CD14-positive monocyte (primary cell): ENCODE data around the gene ACSF3. TPM values are rescaled to one million over a fixed set of nuclear protein-coding genes. Genes with fewer than 3 reads are reported as not detected.

ENCODE experiments used
- DNase-seq, 3 donors: peaks; one replicate each; pipeline ENCODE4 v3.0.0-alpha.2; 2011 to 2022
- H2AFZ ChIP-seq: 2 replicates; pipeline ENCODE4 v1.6.0; 2012; ENCODE audit warnings: mild to moderate bottlenecking, low read depth, low read length, inconsistent platforms; ENCODE audit not compliant: insufficient read depth, poor library complexity, severe bottlenecking
- H3K27ac ChIP-seq, 2 donors: 1 replicate in 1 of 2; 2 replicates in 1 of 2; pipeline ENCODE4 v1.5.1; 2012 to 2013; ENCODE audit warnings: low read length in 2 of 2, control low read depth in 1 of 2, inconsistent platforms in 1 of 2, low read depth in 1 of 2, mild to moderate bottlenecking in 1 of 2
- H3K27me3 ChIP-seq, 2 donors: one replicate each; pipeline versions ENCODE4 v1.6.0 to v1.6.1; 2011 to 2013; ENCODE audit warnings: low read length in 2 of 2; ENCODE audit not compliant: control insufficient read depth in 2 of 2, insufficient read depth in 2 of 2
- H3K36me3 ChIP-seq, 2 donors: replicated peaks in 1 of 2; 1 replicate in 1 of 2; 2 replicates in 1 of 2; pipeline versions ENCODE4 v1.5.1 to v1.6.1; 2012 to 2013; ENCODE audit warnings: low read length in 2 of 2, control low read depth in 1 of 2, inconsistent platforms in 1 of 2, mild to moderate bottlenecking in 1 of 2; ENCODE audit not compliant: insufficient read depth in 2 of 2, control insufficient read depth in 1 of 2
- H3K4me1 ChIP-seq, 2 donors: 1 replicate in 1 of 2; 2 replicates in 1 of 2; pipeline versions ENCODE4 v1.5.1 to v1.6.1; 2012 to 2013; ENCODE audit warnings: low read length in 2 of 2, control low read depth in 1 of 2, inconsistent platforms in 1 of 2, mild to moderate bottlenecking in 1 of 2, moderate library complexity in 1 of 2; ENCODE audit not compliant: insufficient read depth in 2 of 2, control insufficient read depth in 1 of 2
- H3K4me2 ChIP-seq: replicated peaks from 2 replicates; pipeline ENCODE3; 2012; ENCODE audit warnings: low read length, moderate library complexity, mild to moderate bottlenecking; ENCODE audit not compliant: poor library complexity, severe bottlenecking; ENCODE audit errors: extremely low read depth
- H3K4me3 ChIP-seq, 3 experiments: fragments of 200-600 bp in 1 of 3; sonication (generic) in 1 of 3; replicated peaks in 1 of 3; 1 replicate in 2 of 3; 2 replicates in 1 of 3; pipeline ENCODE4 v1.5.1; 2011 to 2013; ENCODE audit warnings: low read length in 3 of 3, mild to moderate bottlenecking in 3 of 3, control low read depth in 2 of 3, low read depth in 2 of 3, inconsistent platforms in 1 of 3, moderate library complexity in 1 of 3
- H3K79me2 ChIP-seq: 2 replicates; pipeline ENCODE4 v1.6.0; 2012; ENCODE audit warnings: mild to moderate bottlenecking, control low read depth, inconsistent platforms, low read length, moderate library complexity; ENCODE audit not compliant: insufficient read depth
- H3K9ac ChIP-seq: 2 replicates; pipeline ENCODE4 v1.6.0; 2017; ENCODE audit warnings: low read length, mild to moderate bottlenecking; ENCODE audit not compliant: insufficient read depth, poor library complexity, severe bottlenecking
- H3K9me3 ChIP-seq, 2 donors: replicated peaks in 1 of 2; 1 replicate in 1 of 2; 2 replicates in 1 of 2; pipeline versions ENCODE4 v1.5.1 to v1.6.1; 2012 to 2013; ENCODE audit warnings: low read length in 2 of 2, control low read depth in 1 of 2; ENCODE audit not compliant: control insufficient read depth in 1 of 2, insufficient read depth in 1 of 2
- H4K20me1 ChIP-seq: 2 replicates; pipeline ENCODE4 v1.6.0; 2012; ENCODE audit warnings: mild to moderate bottlenecking, low read length, control low read depth, moderate library complexity; ENCODE audit not compliant: insufficient read depth
- H3K27ac Mint-ChIP-seq, 7 donors: one replicate each; pipeline ENCODE4 v1.8.0; 2020; ENCODE audit warnings: mild to moderate bottlenecking in 7 of 7, mixed read lengths in 7 of 7, moderate library complexity in 6 of 7, inconsistent platforms in 2 of 7
- H3K27me3 Mint-ChIP-seq, 3 donors: one replicate each; pipeline ENCODE4 v1.8.0; 2021 to 2022; ENCODE audit warnings: low read depth in 3 of 3, mild to moderate bottlenecking in 3 of 3, mixed read lengths in 3 of 3, moderate library complexity in 3 of 3, inconsistent platforms in 1 of 3
- H3K36me3 Mint-ChIP-seq, 2 donors: one replicate each; pipeline ENCODE4 v1.8.0; 2020; ENCODE audit warnings: mixed read lengths in 2 of 2, inconsistent platforms in 1 of 2, mild to moderate bottlenecking in 1 of 2
- H3K4me1 Mint-ChIP-seq: one replicate; pipeline ENCODE4 v1.8.0; 2020; ENCODE audit warnings: mild to moderate bottlenecking, mixed read lengths
- H3K4me3 Mint-ChIP-seq, 2 donors: one replicate each; pipeline ENCODE4 v1.8.0; 2020; ENCODE audit warnings: mild to moderate bottlenecking in 2 of 2, mixed read lengths in 2 of 2, moderate library complexity in 1 of 2
- H3K9me3 Mint-ChIP-seq, 7 donors: one replicate each; pipeline ENCODE4 v1.8.0; 2020 to 2022; ENCODE audit warnings: mixed read lengths in 7 of 7, mild to moderate bottlenecking in 6 of 7, moderate library complexity in 6 of 7, inconsistent platforms in 2 of 7
- WGBS: methylation state at CpG from one replicate; pipeline ENCODE4 v1.1.5; 2013; ENCODE audit warnings: missing lambda C conversion rate; ENCODE audit not compliant: insufficient coverage; 5-methylcytosine and 5-hydroxymethylcytosine counted together
- intact Hi-C, 2 donors: fragments of 100-400 bp; cut with micrococcal nuclease; formaldehyde crosslinking; loops; one replicate each; pipeline versions ENCODE4 v1.15.0 to v1.15.1; 2023
- polyA plus RNA-seq, 3 donors: library from polyadenylated mRNA; depleted of rRNA in 1 of 3; unstranded in 2 of 3; stranded (reverse) in 1 of 3; fragments of 300-500 nt in 2 of 3; fragments of >200 nt in 1 of 3; fragmentation: Illumina TruSeq in 2 of 3; gene quantifications; 1 replicate in 2 of 3; 2 replicates in 1 of 3; pipeline ENCODE4 v1.2.3, GENCODE V29; 2012 to 2021
- TF ChIP-seq, protein P1 (sequence below): fragments of 200-600 bp; IDR thresholded peaks from one replicate; pipeline ENCODE4 v1.8.0; 2022; ENCODE audit warnings: antibody characterized with exemption, mild to moderate bottlenecking

Gene ACSF3
- polyA plus RNA-seq, 3 donors = 23.5 to 26.7 (median 26.4) TPM

DNA sequence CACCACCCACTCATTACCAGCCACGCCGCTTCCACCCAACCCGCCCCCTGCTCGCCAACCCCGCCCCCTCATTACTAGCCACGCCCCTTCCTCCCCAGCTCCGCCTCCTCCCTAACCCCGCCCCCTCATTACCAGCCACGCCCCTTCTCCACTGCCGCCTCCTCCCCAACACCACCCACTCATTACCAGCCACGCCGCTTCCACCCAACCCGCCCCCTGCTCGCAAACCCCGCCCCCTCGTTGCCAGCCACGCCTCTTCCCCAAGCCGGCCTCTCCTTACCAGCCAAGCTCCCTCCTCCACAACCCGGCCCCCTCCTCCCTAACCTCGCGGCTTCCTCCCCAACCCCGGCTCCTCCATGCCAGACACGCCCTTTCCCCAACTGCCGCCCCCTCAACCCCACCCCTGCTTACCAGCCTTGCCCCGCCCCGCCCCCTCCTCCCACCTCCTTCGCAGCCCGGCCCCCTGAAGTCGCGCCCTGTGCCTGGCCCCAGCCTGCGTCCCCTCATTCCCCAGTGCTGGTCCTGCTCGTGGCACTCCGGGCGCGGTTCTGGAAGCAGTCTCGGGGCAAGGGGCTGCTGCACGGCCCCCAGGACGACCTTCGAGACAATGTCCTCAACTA is 99.4 kb downstream of the ACSF3 start:
- no peaks in the 10 kb centered on the region for H3K36me3 Mint-ChIP-seq
- DNase-seq = peak in 2 of 3 donors; percentile 26 to 54
- Histone ChIP-seq H3K9ac (no peak overlapping the region), H3K9me3 (no peaks in the 10 kb centered on the region), H3K27me3 (peaks cover 0 to 16% of the 10 kb centered on the region in 2 donors), H2AFZ (no peak overlapping the region), H4K20me1 (no peaks in the 10 kb centered on the region), H3K27ac (no peak overlapping the region), H3K79me2 (no peaks in the 10 kb centered on the region), H3K4me1 (peaks cover 5 to 8% of the 10 kb centered on the region in 2 donors), H3K4me3 (no peak overlapping the region), H3K4me2 (peak overlapping the region; percentile 47), H3K36me3 (no peaks in the 10 kb centered on the region)
- intact Hi-C loops = loop anchor here (2.0 to 10.0 kb wide), 4 partner anchors 22 to 741 kb away; partner anchors contain the start of genes CDH15 (in 1 of the 2) and ZFPM1 (in 1 of the 2)
- 36% methylated on average over 21 of the region's 39 CpGs for WGBS
- peaks cover 17 to 30% (median 27%) of the 10 kb centered on the region in 3 donors for H3K27me3 Mint-ChIP-seq
- no peak overlapping the region for H3K4me3 Mint-ChIP-seq
- H3K27ac Mint-ChIP-seq = no peak overlapping the region
- H3K9me3 Mint-ChIP-seq = peaks cover 0 to 4% (median 0%) of the 10 kb centered on the region in 7 donors
- no peaks in the 10 kb centered on the region for H3K4me1 Mint-ChIP-seq
- TF ChIP-seq, protein P1, sequence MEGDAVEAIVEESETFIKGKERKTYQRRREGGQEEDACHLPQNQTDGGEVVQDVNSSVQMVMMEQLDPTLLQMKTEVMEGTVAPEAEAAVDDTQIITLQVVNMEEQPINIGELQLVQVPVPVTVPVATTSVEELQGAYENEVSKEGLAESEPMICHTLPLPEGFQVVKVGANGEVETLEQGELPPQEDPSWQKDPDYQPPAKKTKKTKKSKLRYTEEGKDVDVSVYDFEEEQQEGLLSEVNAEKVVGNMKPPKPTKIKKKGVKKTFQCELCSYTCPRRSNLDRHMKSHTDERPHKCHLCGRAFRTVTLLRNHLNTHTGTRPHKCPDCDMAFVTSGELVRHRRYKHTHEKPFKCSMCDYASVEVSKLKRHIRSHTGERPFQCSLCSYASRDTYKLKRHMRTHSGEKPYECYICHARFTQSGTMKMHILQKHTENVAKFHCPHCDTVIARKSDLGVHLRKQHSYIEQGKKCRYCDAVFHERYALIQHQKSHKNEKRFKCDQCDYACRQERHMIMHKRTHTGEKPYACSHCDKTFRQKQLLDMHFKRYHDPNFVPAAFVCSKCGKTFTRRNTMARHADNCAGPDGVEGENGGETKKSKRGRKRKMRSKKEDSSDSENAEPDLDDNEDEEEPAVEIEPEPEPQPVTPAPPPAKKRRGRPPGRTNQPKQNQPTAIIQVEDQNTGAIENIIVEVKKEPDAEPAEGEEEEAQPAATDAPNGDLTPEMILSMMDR = no peak

DNA sequence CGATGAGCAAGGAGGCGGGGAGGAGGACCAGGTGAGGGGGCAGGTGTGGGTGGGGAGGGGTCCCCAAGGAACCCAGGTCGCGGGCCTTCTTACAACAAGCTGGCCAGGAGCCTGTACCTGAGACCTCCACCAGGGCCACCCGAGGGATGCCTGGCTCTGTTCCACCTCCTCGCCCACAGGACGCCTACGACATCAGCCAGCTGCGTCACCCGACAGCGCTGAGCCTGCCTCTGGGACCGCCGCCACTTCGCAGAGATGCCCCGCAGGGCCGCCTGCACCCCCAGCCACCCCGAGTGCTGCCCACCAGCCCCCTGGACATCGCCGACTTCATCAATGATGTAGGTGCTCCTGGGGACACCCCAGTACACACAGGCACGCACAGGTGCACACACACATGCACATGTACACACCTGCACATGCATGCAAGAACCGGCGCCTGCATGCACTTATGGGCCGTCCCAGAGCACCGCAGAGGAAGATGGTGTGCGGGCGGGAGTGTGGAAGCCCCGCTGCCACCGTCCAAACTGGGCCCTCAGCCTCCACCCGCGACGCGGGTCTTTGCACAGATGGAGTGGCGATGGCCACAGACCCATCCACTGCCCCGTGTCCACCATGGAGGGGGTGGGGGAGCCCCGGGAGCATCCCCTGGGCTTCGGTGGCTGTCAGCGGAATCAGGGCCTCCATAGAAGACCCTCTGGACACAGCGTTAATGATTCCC is 100.1 kb downstream of the ACSF3 start:
- Histone ChIP-seq H3K27me3 (peaks cover 0 to 16% of the 10 kb centered on the region in 2 donors), H3K4me1 (peaks cover 5 to 8% of the 10 kb centered on the region in 2 donors), H3K36me3 (no peaks in the 10 kb centered on the region), H3K79me2 (no peaks in the 10 kb centered on the region), H3K4me3 (no peak overlapping the region), H2AFZ (no peak overlapping the region), H3K9me3 (no peaks in the 10 kb centered on the region), H3K27ac (no peak overlapping the region), H3K9ac (no peak overlapping the region), H3K4me2 (peak overlapping the region; percentile 47), H4K20me1 (no peaks in the 10 kb centered on the region)
- Mint-ChIP-seq H3K27ac (no peak overlapping the region), H3K9me3 (peaks cover 0 to 4% (median 0%) of the 10 kb centered on the region in 7 donors), H3K36me3 (no peaks in the 10 kb centered on the region), H3K4me3 (no peak overlapping the region), H3K27me3 (peaks cover 17 to 29% (median 28%) of the 10 kb centered on the region in 3 donors), H3K4me1 (no peaks in the 10 kb centered on the region)
- DNase-seq = peak in 1 of 3 donors; percentile 7
- TF ChIP-seq, protein P1 = no peak
- 91% methylated on average over 34 of the region's 38 CpGs for WGBS
- intact Hi-C loops = loop anchor here (2.0 to 10.0 kb wide), 4 partner anchors 23 to 741 kb away; partner anchors contain the start of genes CDH15 (in 1 of the 2) and ZFPM1 (in 1 of the 2)
